MCF 10A (cell line): ENCODE data around the gene KCNIP1. TPM values are rescaled to one million over a fixed set of nuclear protein-coding genes. Genes with fewer than 3 reads are reported as not detected.

Experiments used
- BruUV-seq: library from RNA; stranded (reverse); fragments of 400-500 nt; replicated peaks from 2 replicates; lab custom pipeline; 2021; lab: Mats Ljungman, UMichigan
- CTCF ChIA-PET: fragments of 300-600 bp; sonication (Branson Sonifier 250); formaldehyde crosslinking; extraction: SDS; loops from one replicate; lab custom pipeline; 2021; ENCODE audit warnings: antibody characterized with exemption, inconsistent platforms; lab: Yijun Ruan, JAX
- POLR2A ChIA-PET: fragments of 300-600, 350-650 bp; sonication (Branson Sonifier 250); formaldehyde crosslinking; extraction: SDS; loops from one replicate; lab custom pipeline; 2020; ENCODE audit warnings: antibody characterized with exemption, inconsistent platforms; lab: Yijun Ruan, JAX
- DNase-seq: peaks from one replicate; pipeline ENCODE4 v3.0.0-alpha.2; 2018; ENCODE audit not compliant: unreplicated experiment
- H3K27ac Mint-ChIP-seq: one replicate; pipeline ENCODE4 v1.8.0; 2022; ENCODE audit warnings: mild to moderate bottlenecking, low read depth, mixed read lengths; ENCODE audit not compliant: unreplicated experiment
- H3K27me3 Mint-ChIP-seq: one replicate; pipeline ENCODE4 v1.8.0; 2022; ENCODE audit warnings: mixed read lengths; ENCODE audit not compliant: insufficient read depth, unreplicated experiment
- H3K36me3 Mint-ChIP-seq: one replicate; pipeline ENCODE4 v1.8.0; 2022; ENCODE audit warnings: mild to moderate bottlenecking, moderate library complexity, mixed read lengths; ENCODE audit not compliant: insufficient read depth, unreplicated experiment
- H3K4me1 Mint-ChIP-seq: one replicate; pipeline ENCODE4 v1.8.0; 2022; ENCODE audit warnings: mixed read lengths; ENCODE audit not compliant: insufficient read depth, unreplicated experiment
- H3K4me3 Mint-ChIP-seq: one replicate; pipeline ENCODE4 v1.8.0; 2022; ENCODE audit warnings: mild to moderate bottlenecking, moderate library complexity, mixed read lengths; ENCODE audit not compliant: unreplicated experiment
- H3K9me3 Mint-ChIP-seq: one replicate; pipeline ENCODE4 v1.8.0; 2022; ENCODE audit warnings: mixed read lengths; ENCODE audit not compliant: unreplicated experiment
- intact Hi-C: fragments of 100-400 bp; cut with micrococcal nuclease; formaldehyde crosslinking; loops from 2 replicates; pipeline ENCODE4 v1.14.1; 2022
- total RNA-seq: library from RNA; stranded (reverse); gene quantifications from 2 replicates; pipeline ENCODE4 v1.2.3, GENCODE V29; 2022
- TF ChIP-seq, protein P1 (sequence below): fragments of 200-600 bp; IDR thresholded peaks from one replicate; pipeline ENCODE4 v1.8.0; 2022; ENCODE audit warnings: antibody characterized with exemption, mild to moderate bottlenecking; ENCODE audit not compliant: unreplicated experiment

KCNIP1 gene
- total RNA-seq, 1 experiment from 2014 or later: not detected

DNA sequence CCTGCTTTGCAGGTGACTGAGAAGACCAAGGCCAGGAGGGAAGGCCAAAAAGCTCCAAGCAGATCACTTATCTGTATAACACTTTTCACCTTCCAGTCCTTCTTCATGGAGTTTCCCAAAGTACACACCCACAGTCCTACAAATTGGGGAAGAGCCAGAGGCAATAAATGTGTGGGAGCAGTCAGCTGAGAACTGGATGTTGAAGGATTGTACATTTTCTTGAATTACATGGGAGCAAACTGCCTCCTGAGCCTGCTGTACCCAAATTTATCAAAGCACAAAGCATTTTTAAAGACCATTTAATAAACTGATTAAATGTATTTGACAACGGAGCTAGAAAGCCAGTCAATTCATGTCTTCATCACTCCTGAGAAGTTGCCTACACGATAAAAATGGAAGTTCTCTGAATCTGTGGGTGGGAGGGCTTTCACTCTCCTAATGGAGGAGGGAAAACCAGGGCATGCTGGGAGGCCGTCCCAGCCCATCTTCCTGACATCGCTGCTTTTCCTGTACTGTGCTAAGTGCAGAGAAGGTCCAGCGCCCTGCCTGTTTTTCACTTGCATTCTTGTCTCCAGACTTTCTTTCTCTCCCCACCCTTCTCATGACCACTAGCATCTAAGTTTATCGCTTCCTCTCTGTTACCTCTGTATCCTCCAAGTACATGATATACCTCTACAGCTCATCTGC, 79.0 kb downstream of the KCNIP1 start:
- POLR2A ChIA-PET: interaction anchor here (0.7 kb wide), 1 partner anchor 91 kb away, joined by 3 read pairs; no protein-coding TSS in a partner anchor
- H3K4me3 Mint-ChIP-seq: no peak overlapping the region
- no TSS peak for BruUV-seq
- H3K4me1 Mint-ChIP-seq: no peaks in the 10 kb centered on the region
- TF ChIP-seq, protein P1, sequence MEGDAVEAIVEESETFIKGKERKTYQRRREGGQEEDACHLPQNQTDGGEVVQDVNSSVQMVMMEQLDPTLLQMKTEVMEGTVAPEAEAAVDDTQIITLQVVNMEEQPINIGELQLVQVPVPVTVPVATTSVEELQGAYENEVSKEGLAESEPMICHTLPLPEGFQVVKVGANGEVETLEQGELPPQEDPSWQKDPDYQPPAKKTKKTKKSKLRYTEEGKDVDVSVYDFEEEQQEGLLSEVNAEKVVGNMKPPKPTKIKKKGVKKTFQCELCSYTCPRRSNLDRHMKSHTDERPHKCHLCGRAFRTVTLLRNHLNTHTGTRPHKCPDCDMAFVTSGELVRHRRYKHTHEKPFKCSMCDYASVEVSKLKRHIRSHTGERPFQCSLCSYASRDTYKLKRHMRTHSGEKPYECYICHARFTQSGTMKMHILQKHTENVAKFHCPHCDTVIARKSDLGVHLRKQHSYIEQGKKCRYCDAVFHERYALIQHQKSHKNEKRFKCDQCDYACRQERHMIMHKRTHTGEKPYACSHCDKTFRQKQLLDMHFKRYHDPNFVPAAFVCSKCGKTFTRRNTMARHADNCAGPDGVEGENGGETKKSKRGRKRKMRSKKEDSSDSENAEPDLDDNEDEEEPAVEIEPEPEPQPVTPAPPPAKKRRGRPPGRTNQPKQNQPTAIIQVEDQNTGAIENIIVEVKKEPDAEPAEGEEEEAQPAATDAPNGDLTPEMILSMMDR: no peak
- peaks cover 14% of the 10 kb centered on the region for H3K27me3 Mint-ChIP-seq
- CTCF ChIA-PET: interaction anchor here (0.6 to 1.2 kb wide), 3 partner anchors 32 to 207 kb away, joined by 3 to 5 read pairs (median 3); no protein-coding TSS in a partner anchor
- H3K36me3 Mint-ChIP-seq: no peaks in the 10 kb centered on the region
- peaks cover 10% of the 10 kb centered on the region for H3K9me3 Mint-ChIP-seq
- DNase-seq: no peak
- no peak overlapping the region for H3K27ac Mint-ChIP-seq
- intact Hi-C loops: no loop called here

DNA sequence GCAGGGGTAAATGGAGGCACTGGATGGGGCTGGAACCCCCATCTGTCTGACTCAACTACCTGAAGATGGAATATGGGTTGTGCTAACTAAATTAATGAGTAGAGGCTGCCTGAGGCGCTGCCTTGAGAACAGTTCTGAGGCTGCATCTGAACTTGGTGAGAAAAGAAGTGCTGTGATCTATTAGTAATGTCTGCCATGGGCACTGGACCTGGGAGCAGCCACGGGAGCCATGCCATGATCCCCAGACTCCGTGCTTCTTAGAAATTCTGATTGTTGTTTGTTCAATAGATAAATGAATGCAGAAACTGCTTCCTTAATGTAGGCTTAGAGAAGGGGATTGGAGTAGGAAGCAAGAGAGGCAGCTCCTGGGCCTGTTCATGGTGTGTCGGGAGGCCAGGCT, 80.2 kb downstream of the KCNIP1 start:
- POLR2A ChIA-PET: interaction anchor here (0.6 kb wide), 1 partner anchor 115 kb away, joined by 4 read pairs; no protein-coding TSS in a partner anchor
- Mint-ChIP-seq H3K27me3 (peaks cover 2% of the 10 kb centered on the region), H3K4me1 (no peaks in the 10 kb centered on the region), H3K9me3 (peaks cover under 1% of the 10 kb centered on the region), H3K36me3 (no peaks in the 10 kb centered on the region), H3K4me3 (no peak overlapping the region), H3K27ac (no peak overlapping the region)
- DNase-seq: no peak
- intact Hi-C loops: no loop called here
- CTCF ChIA-PET: interaction anchor here (0.6 to 2.0 kb wide), 7 partner anchors 8 to 648 kb away, joined by 3 to 7 read pairs (median 4); no protein-coding TSS in a partner anchor
- TF ChIP-seq, protein P1: no peak
- BruUV-seq: no TSS peak

DNA sequence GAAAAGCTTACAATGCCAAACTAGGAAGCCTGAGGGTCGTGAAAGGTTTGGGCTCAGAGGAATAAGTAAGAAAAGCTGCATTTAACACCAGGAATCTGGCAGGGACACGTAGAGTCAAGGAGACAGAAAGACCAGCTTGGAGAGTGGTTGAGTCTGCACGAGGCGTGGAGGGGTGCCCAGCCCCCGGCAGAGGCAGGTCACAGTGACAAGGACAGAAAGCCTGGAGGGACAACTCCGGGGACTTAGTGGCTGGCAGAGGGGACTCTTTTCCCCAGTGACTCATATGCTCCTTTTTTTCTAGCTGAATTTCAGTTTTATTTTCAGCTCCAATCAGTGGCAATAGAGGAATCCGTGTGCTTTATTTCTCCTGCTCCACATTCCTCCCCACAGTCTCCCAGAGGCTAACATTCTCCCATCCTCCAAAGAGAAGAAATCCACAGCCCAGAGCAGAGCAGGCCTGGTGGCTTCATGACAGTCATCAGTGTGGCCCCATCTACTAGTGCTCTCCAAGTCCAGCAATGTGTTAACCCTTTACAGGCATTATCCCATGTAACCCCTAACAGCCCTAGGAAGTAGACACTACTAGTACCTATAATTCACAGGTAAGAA, 80.7 kb downstream of the KCNIP1 start:
- Mint-ChIP-seq H3K27me3 (no peaks in the 10 kb centered on the region), H3K4me1 (no peaks in the 10 kb centered on the region), H3K9me3 (no peaks in the 10 kb centered on the region), H3K36me3 (no peaks in the 10 kb centered on the region), H3K27ac (no peak overlapping the region), H3K4me3 (no peak overlapping the region)
- TF ChIP-seq, protein P1: no peak
- CTCF ChIA-PET: interaction anchor here (0.6 to 2.0 kb wide), 9 partner anchors 8 to 648 kb away, joined by 3 to 7 read pairs (median 4); no protein-coding TSS in a partner anchor
- DNase-seq: no peak
- no TSS peak for BruUV-seq
- POLR2A ChIA-PET: no interaction called here
- intact Hi-C loops: no loop called here

DNA sequence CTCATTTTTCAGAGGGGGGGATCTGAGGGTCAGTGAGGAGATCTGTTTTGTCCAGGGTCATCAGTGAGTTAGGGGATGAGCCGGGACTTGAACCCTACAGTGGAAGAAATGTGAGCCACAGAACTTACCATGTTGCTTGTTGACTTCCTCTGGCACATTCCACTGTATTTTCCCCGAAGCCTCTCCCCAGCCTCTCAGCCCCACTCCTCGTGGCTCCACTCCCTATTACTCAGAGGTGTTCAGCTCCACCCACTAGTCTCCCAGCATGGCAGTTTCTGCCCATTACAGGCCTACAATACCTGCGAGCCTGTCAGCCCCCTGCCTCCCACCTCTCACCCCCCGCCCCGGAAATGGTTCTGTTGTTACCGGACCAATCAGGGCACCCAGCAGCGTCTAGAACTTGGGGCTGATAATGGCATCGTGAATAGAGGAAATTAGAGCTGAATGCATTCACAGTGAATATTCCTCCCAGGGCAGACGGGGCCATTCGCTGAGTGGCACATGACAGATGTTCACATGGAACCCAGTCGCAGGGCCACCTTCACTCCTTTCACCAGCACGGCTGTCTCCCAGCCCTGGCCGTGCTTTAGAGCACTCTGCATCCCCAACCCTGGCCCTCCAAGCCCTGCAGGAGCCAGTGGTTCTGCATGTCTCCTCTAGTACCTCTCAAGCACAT, 81.6 kb downstream of the KCNIP1 start:
- DNase-seq: peak; percentile 19
- Mint-ChIP-seq H3K27me3 (no peaks in the 10 kb centered on the region), H3K4me3 (no peak overlapping the region), H3K36me3 (no peaks in the 10 kb centered on the region), H3K27ac (no peak overlapping the region), H3K9me3 (no peaks in the 10 kb centered on the region), H3K4me1 (no peaks in the 10 kb centered on the region)
- BruUV-seq: no TSS peak
- ChIA-PET CTCF (interaction anchor here (0.9 to 2.0 kb wide), 5 partner anchors 12 to 159 kb away, joined by 4 to 7 read pairs (median 4); no protein-coding TSS in a partner anchor), POLR2A (no interaction called here)
- TF ChIP-seq, protein P1: no peak
- intact Hi-C loops: no loop called here
